AG04449 (cell line): ENCODE results near the gene GMEB1.
"Not testable (repeated sequence)": the region's sequence is repeated elsewhere in the genome, so short reads cannot be mapped to it uniquely, and the experiment has no call there.

ENCODE experiments used
- CTCF ChIA-PET: fragments of 350-600 bp; formaldehyde crosslinking; extraction: SDS; loops from one replicate; lab custom pipeline; 2021; ENCODE audit warnings: antibody characterized with exemption; lab: Yijun Ruan, JAX
- POLR2A ChIA-PET: fragments of 400-600, 350-600 bp; formaldehyde crosslinking; extraction: SDS; loops from one replicate; lab custom pipeline; 2020; ENCODE audit warnings: antibody characterized with exemption, inconsistent platforms; lab: Yijun Ruan, JAX
- DNase-seq: peaks from one replicate; pipeline ENCODE4 v3.0.0-alpha.2; 2010; ENCODE audit warnings: low read depth, low spot score
- H3K4me3 ChIP-seq: 2 replicates; pipeline ENCODE4 v1.5.1; 2011; ENCODE audit warnings: low read depth, mild to moderate bottlenecking, control low read depth, low read length
- TF ChIP-seq, protein P1 (sequence below): IDR thresholded peaks from one replicate; pipeline ENCODE4 v1.5.1; 2011; ENCODE audit warnings: mild to moderate bottlenecking, moderate library complexity, low read length, control low read depth, inconsistent platforms; ENCODE audit not compliant: insufficient read depth; ENCODE audit errors: missing control alignments

GMEB1 gene

DNA sequence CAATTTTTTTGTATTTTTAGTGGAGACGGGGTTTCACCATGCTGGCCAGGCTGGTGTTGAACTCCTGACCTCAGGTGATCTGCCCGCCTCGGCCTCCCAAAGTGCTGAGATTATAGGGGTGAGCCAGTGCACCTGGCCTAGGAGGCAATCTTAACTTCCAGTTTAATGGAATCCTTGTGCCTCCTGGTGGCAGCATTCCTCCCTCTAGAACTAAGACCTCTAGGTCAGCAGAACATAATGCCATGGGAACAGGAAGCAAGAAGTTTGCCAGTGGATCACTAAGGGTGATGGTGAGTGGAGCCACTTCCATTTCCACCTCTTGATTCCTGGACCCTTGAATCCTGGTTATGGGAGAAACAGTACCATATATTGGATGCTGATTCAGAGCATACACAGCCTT lies 14.7 kb upstream of the GMEB1 start:
- TF ChIP-seq, protein P1, sequence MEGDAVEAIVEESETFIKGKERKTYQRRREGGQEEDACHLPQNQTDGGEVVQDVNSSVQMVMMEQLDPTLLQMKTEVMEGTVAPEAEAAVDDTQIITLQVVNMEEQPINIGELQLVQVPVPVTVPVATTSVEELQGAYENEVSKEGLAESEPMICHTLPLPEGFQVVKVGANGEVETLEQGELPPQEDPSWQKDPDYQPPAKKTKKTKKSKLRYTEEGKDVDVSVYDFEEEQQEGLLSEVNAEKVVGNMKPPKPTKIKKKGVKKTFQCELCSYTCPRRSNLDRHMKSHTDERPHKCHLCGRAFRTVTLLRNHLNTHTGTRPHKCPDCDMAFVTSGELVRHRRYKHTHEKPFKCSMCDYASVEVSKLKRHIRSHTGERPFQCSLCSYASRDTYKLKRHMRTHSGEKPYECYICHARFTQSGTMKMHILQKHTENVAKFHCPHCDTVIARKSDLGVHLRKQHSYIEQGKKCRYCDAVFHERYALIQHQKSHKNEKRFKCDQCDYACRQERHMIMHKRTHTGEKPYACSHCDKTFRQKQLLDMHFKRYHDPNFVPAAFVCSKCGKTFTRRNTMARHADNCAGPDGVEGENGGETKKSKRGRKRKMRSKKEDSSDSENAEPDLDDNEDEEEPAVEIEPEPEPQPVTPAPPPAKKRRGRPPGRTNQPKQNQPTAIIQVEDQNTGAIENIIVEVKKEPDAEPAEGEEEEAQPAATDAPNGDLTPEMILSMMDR: peak; percentile 30
- CTCF ChIA-PET: interaction anchor here (1.3 kb wide), 1 partner anchor 223 kb away, joined by 6 read pairs; no protein-coding TSS in a partner anchor
- H3K4me3 ChIP-seq, DNase-seq, POLR2A ChIA-PET: not testable (repeated sequence)

DNA sequence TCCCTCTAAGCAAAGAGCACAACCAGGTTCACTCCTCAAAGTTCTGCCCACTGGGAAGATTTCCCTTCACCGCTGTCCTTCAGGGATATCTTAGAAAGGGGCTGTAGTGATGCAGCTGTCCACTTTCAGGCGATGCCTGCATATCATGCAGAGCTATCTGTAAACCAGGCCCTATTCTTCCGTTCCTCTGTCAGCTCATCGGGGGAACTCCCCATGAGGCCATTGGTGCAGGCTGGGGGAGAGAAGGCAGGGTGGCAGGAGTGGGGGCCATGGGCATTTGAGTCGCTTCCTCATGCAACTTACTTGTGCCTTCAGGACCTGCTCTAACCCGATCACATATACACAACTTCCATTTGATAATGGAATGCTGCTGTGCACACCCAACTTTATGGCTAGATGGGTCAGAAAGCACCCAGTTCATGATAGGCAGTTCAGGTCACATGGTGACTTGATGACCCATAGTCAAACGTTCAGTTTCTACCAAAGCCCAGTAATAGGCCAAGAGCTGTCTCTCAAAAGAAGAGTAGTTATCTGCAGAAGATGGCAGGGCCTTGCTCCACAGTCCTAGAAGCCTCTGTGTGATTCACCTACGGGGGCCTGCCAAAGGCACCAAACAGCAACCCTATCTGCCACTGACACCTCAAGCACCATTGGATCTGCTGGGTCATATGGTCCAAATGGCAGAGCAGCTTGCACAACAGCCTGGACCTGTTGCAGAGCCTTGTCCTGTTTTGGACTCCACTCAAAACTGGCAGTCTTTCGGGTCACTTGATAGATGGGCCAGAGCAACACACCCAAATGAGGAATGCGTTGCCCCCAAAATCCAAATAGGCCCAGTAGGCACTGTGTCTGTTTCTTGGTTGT lies 12.9 kb upstream of the GMEB1 start:
- CTCF ChIA-PET: interaction anchor here (1.2 to 1.5 kb wide), 2 partner anchors 80 to 221 kb away, joined by 6 to 7 read pairs; no protein-coding TSS in a partner anchor
- DNase-seq, POLR2A ChIA-PET: not testable (repeated sequence)

DNA sequence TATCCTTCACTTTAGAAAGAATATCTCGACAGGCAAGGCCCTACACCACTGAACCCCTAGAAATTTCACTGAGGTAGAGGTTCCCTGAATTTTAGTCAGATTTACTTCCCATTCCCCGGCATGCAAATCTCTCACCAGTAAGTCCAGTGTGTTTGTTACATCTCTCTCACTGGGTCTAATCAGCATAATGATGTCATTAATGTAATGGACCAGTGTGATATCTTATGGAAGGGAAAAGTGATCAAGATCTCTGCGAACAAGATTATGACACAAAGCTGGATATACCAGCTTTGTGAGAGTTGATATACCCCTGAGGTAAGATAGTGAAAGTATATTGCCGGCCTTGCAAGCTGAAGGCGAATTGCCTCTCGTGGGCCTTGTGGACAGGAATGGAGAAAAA lies 12.2 kb upstream of the GMEB1 start:
- no peak for DNase-seq
- no peak overlapping the region for H3K4me3 ChIP-seq
- TF ChIP-seq, protein P1: no peak
- CTCF ChIA-PET: interaction anchor here (1.3 to 1.5 kb wide), 2 partner anchors 80 to 221 kb away, joined by 3 to 6 read pairs; no protein-coding TSS in a partner anchor
- POLR2A ChIA-PET: no interaction called here

More for the DNA sequence above, 12.9 kb upstream of the GMEB1 start:
- H3K4me3 ChIP-seq: not testable (repeated sequence)

DNA sequence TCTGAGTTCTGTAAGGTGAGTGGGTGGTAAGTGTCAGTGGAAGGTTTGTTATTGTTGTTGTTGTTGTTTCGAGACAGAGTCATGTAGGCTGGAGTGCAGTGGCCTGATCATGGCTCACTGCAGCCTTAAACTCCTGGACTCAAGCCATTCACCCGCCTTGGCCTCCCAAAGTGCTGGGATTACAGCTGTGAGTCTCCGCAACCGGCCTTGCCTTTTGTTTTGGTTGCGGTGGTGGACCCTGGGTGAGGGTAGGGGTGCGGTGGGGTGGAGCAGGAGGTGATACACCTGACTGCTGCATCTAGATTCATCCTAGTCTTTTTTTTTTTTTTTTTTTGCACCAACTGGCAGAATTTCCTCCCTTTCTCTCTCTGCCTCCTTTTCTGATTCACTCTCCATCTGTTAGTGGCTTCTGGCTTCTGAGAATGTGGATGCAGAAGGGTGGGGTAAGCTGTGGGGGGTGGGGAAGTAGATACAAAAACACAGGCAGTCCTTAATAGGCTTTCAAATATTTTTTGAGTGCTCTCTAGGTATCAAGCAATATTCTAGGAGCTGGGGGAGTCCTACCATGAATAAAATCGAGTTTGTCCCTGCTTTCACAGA lies 4.6 kb upstream of the GMEB1 start:
- DNase-seq: no peak
- TF ChIP-seq, protein P1: no peak
- CTCF ChIA-PET: interaction anchor here (1.0 kb wide), 1 partner anchor 213 kb away, joined by 4 read pairs; no protein-coding TSS in a partner anchor
- POLR2A ChIA-PET: interaction anchor here (0.7 to 1.3 kb wide), 2 partner anchors 15 to 210 kb away, joined by 3 to 5 read pairs; partner anchors contain the start of gene RNU11
- no peak overlapping the region for H3K4me3 ChIP-seq

DNA sequence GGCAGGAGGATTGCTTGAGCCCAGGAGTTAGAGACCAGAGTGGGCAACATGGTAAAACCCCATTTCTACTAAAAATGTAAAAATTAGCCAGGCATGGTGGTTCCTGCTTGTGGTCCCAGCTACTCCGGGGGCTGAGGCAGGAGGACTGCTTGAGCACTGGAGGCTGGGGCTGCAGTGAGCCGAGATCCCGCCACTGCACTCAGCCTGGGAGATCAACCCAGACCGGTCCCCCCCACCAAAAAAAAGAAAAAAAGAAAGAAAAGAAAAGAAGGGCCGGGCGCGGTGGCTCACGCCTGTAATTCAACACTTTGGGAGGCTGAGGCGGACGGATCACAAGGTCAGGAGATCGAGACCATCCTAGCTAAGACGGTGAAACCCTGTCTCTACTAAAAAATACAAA lies 1.8 kb upstream of the GMEB1 start:
- ChIA-PET POLR2A (interaction anchor here (0.7 kb wide), 1 partner anchor 24 kb away, joined by 3 read pairs; the partner anchor contains the start of gene TAF12), CTCF (interaction anchor here (0.7 to 1.4 kb wide), 3 partner anchors 16 to 210 kb away, joined by 3 to 5 read pairs (median 3); no protein-coding TSS in a partner anchor)

More for the DNA sequence above, 1.8 kb upstream of the GMEB1 start:
- no peak for DNase-seq
- TF ChIP-seq, protein P1: no peak
- no peak overlapping the region for H3K4me3 ChIP-seq
